K562 (cell line): ENCODE measurements around the gene COX19. TPM values are rescaled to one million over a fixed set of nuclear protein-coding genes. Genes with fewer than 3 reads are reported as not detected.

ENCODE experiments used
- ATAC-seq: fragments of 200-7000 bp; cut with Tn5 transposase; 3 replicates; pipeline ENCODE4 v1.9.1; 2020; ENCODE audit warnings: moderate library complexity
- BruUV-seq: library from RNA; stranded (reverse); fragments of 400-500 nt; replicated peaks from 2 replicates; lab custom pipeline; 2021; lab: Mats Ljungman, UMichigan
- CTCF ChIA-PET: fragments of 300-600 bp; formaldehyde crosslinking; extraction: SDS; loops from one replicate; lab custom pipeline; 2021; ENCODE audit warnings: low intra/inter-chr PET ratio; lab: Yijun Ruan, JAX
- POLR2A ChIA-PET: fragments of 300-600, 350-650 bp; sonication (Branson Sonifier 250); formaldehyde crosslinking; extraction: SDS; loops from one replicate; lab custom pipeline; 2021; ENCODE audit warnings: antibody characterized with exemption, inconsistent platforms; lab: Yijun Ruan, JAX
- DNase-seq, 4 experiments: peaks; one replicate each; pipeline versions ENCODE4 v3.0.0 to v3.0.0-alpha.2; 2011 to 2018; ENCODE audit warnings: low spot score in 3 of 4, mixed read lengths in 3 of 4; ENCODE audit errors: extremely low read depth in 1 of 4
- FAIRE-seq: peaks from 2 replicates; lab custom pipeline; 2011; peaks lifted over from hg19 to GRCh38; lab: Jason Lieb, UNC
- H2AFZ ChIP-seq: 2 replicates; pipeline ENCODE4 v1.6.0; 2011; ENCODE audit warnings: low read depth, low read length, control low read depth, inconsistent platforms
- H3K27ac ChIP-seq: fragments of 200-600 bp; 3 replicates; pipeline ENCODE4 v1.8.0; 2011; ENCODE audit warnings: low read depth, mild to moderate bottlenecking, control low read depth, inconsistent platforms, low read length, moderate library complexity, mixed read lengths; ENCODE audit errors: extremely low read depth
- H3K27me3 ChIP-seq, 2 experiments: fragments of 300-600 bp in 1 of 2; 2 replicates in 1 of 2; 3 replicates in 1 of 2; pipeline versions ENCODE4 v1.6.0 to v1.8.0; 2011; ENCODE audit warnings: inconsistent platforms in 2 of 2, low read length in 2 of 2, mild to moderate bottlenecking in 1 of 2, mixed read lengths in 1 of 2, moderate library complexity in 1 of 2; ENCODE audit not compliant: control insufficient read depth in 2 of 2, insufficient read depth in 2 of 2
- H3K36me3 ChIP-seq: fragments of 300-600 bp; 3 replicates; pipeline ENCODE4 v1.8.0; 2011; ENCODE audit warnings: mild to moderate bottlenecking, low read length, inconsistent platforms; ENCODE audit not compliant: control insufficient read depth, insufficient read depth
- H3K4me1 ChIP-seq, 2 experiments: fragments of 200-600 bp in 1 of 2; replicated peaks in 1 of 2; 2 replicates in 1 of 2; 3 replicates in 1 of 2; pipeline versions ENCODE4 v1.5.1 to v1.8.0; 2011; ENCODE audit warnings: inconsistent platforms in 2 of 2, low read length in 2 of 2, mild to moderate bottlenecking in 1 of 2, mixed read lengths in 1 of 2, moderate library complexity in 1 of 2; ENCODE audit not compliant: control insufficient read depth in 2 of 2, insufficient read depth in 2 of 2
- H3K4me2 ChIP-seq: 2 replicates; pipeline ENCODE4 v1.6.1; 2011; ENCODE audit warnings: low read length, control low read depth, inconsistent platforms, mixed read lengths; ENCODE audit not compliant: insufficient read depth
- H3K4me3 ChIP-seq: fragments of 200-600 bp; sonication (generic), shearing (Covaris generic); 2 replicates; pipeline ENCODE4 v1.5.1; 2016; ENCODE audit warnings: control low read depth, inconsistent platforms
- H3K79me2 ChIP-seq: fragments of 200-600 bp; 3 replicates; pipeline ENCODE4 v1.8.0; 2011; ENCODE audit warnings: low read length, inconsistent platforms; ENCODE audit not compliant: control insufficient read depth, insufficient read depth
- H3K9ac ChIP-seq, 2 experiments: 2 replicates each; pipeline versions ENCODE4 v1.6.0 to v1.6.1; 2011; ENCODE audit warnings: low read depth in 2 of 2, low read length in 2 of 2, control low read depth in 1 of 2, inconsistent platforms in 1 of 2, mild to moderate bottlenecking in 1 of 2, mixed read lengths in 1 of 2; ENCODE audit not compliant: insufficient read depth in 1 of 2
- H3K9me1 ChIP-seq: one replicate; pipeline ENCODE4 v1.6.0; 2011; ENCODE audit warnings: inconsistent platforms, mild to moderate bottlenecking, low read length, moderate library complexity; ENCODE audit not compliant: control insufficient read depth, insufficient read depth
- H3K9me3 ChIP-seq: replicated peaks from 2 replicates; pipeline ENCODE4 v1.5.1; 2011; ENCODE audit warnings: low read depth, low read length, inconsistent platforms; ENCODE audit not compliant: control insufficient read depth, insufficient read depth
- H4K20me1 ChIP-seq: replicated peaks from 2 replicates; pipeline ENCODE4 v1.6.1; 2011; ENCODE audit warnings: low read length, inconsistent platforms, mixed read lengths; ENCODE audit not compliant: control insufficient read depth, insufficient read depth
- ESRRA ChIP-seq: fragments of 450-650 bp; IDR thresholded peaks from 2 replicates; pipeline ENCODE4 v1.6.1; 2014; ENCODE audit warnings: low read depth, mild to moderate bottlenecking, moderate library complexity, borderline replicate concordance
- FOXJ3 ChIP-seq: sonication (generic); formaldehyde crosslinking; IDR thresholded peaks from 2 replicates; pipeline ENCODE4 v1.4.0; 2020; ENCODE audit warnings: mild to moderate bottlenecking, missing genetic modification reagents
- SNIP1 ChIP-seq: fragments of 450-650 bp; IDR thresholded peaks from 2 replicates; pipeline ENCODE4 v1.7.1; 2017; ENCODE audit warnings: low read depth, mild to moderate bottlenecking
- TAL1 ChIP-seq: fragments of 450-650 bp; IDR thresholded peaks from 2 replicates; pipeline ENCODE4 v1.6.1; 2016; ENCODE audit warnings: mild to moderate bottlenecking
- WGBS: fragments of 100-300 bp; shearing (Covaris generic); methylation state at CpG from one replicate; pipeline ENCODE4 v1.1.6; 2016; ENCODE audit warnings: low coverage, mixed read lengths; ENCODE audit not compliant: insufficient coverage; ENCODE audit errors: missing lambda C conversion rate; 5-methylcytosine and 5-hydroxymethylcytosine counted together
- in situ Hi-C: fragments of 300-500 bp; cut with MboI; formaldehyde crosslinking; loops from 4 replicates; pipeline ENCODE4 v1.15.0; 2018; ENCODE audit warnings: inconsistent platforms, mixed read lengths
- intact Hi-C: fragments of 100-400 bp; cut with micrococcal nuclease; formaldehyde crosslinking; loops from 2 replicates; pipeline ENCODE4 v1.14.2; 2022
- polyA plus RNA-seq, 8 experiments: library from polyadenylated mRNA; depleted of rRNA in 4 of 8; stranded (reverse) in 5 of 8; unstranded in 3 of 8; fragments of >200 nt; fragmentation: Nextera tagmentation in 2 of 8; fragmentation: Illumina TruSeq in 1 of 8; extraction: Ambion mirVana in 2 of 8; extraction: Trizol in 1 of 8; gene quantifications; 2 replicates each; pipeline versions ENCODE4 v1.2.1 to v1.2.3, GENCODE V29; 2011 to 2014; ENCODE audit warnings: inconsistent platforms in 1 of 8, missing spikeins in 1 of 8
- total RNA-seq, 7 experiments: library from RNA; depleted of rRNA in 6 of 7; stranded (reverse); fragments of >200 nt in 6 of 7; fragmentation: Illumina TruSeq in 2 of 7; extraction: Trizol in 2 of 7; gene quantifications; 2 replicates each; pipeline versions ENCODE4 v1.2.1 to v1.2.3, GENCODE V29; 2011 to 2021; ENCODE audit warnings: low replicate concordance in 1 of 7
- TF ChIP-seq, protein P1 (sequence below): sonication (generic); formaldehyde crosslinking; IDR thresholded peaks from 2 replicates; pipeline ENCODE4 v1.8.1; 2023; ENCODE audit warnings: mild to moderate bottlenecking, missing genetic modification reagents
- TF ChIP-seq, protein P2 (sequence below): sonication (generic); formaldehyde crosslinking; IDR thresholded peaks from 2 replicates; pipeline ENCODE4 v1.8.0; 2022; ENCODE audit warnings: missing genetic modification reagents, mild to moderate bottlenecking, borderline replicate concordance
- TF ChIP-seq, protein P3 (sequence below), 2 experiments: fragments of 250-450 bp in 1 of 2; fragments of 450-650 bp in 1 of 2; sonication (Bioruptor Pico) in 1 of 2; IDR thresholded peaks; 2 replicates each; pipeline versions ENCODE4 v1.6.1 to v1.8.0; 2016 to 2021; ENCODE audit warnings: mild to moderate bottlenecking in 2 of 2, moderate library complexity in 2 of 2, missing compliant biosample characterization in 1 of 2, missing genetic modification characterization in 1 of 2

COX19 gene
- total and polyA plus RNA-seq, 9 of the 15 experiments (the other 6 are each of a cell fraction or from before 2014, with no cell fraction given): 5.2 to 10.5 (median 7.9) TPM

DNA sequence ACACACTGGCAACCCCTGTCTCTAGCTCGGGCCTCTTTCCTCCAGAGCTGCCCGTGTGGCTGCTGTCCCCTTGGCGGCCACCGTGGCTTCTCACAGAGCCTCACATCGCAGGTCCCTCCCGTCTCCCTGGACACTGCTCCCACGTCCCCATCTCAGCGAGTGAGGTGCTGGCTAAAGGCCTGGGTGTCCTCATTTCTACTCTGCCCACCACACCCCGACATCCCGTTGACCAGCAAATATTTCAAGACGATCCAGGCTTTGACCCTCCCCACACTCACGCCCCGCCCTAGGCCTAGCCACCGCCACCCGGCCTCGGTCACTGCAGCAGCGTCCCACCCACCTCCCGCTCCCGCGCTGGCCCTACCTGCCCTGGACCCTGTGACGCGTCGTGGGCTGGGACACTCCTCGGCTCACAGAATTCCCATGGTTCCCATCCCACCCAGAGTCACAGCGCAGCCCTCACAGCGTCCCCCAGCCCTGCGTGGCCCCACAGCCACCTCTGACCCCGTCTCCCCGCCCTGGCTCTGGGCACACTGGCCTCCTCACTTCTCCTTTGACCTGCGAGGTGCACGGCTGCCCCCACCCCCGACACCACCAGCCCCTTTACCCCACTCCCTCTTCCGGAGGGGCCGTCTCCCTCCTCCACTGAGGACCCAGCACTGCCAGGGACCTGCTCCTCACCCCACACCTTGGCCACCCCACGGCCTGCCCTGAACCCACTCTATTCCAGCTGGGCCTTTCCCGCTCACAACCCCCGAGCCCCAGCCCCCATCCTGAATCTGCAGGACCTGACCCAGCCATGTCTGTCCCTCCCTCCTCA lies 27.7 kb downstream of the COX19 start:
- Histone ChIP-seq H3K27me3 (peaks cover 28 to 53% of the 10 kb centered on the region in 2 experiments), H3K79me2 (no peaks in the 10 kb centered on the region), H3K9me1 (no peaks in the 10 kb centered on the region), H3K27ac (no peak overlapping the region), H3K9me3 (no peaks in the 10 kb centered on the region), H3K4me1 (peaks cover 0 to 32% of the 10 kb centered on the region in 2 experiments; a peak in 2 of 5 replicates), H3K9ac (no peak overlapping the region), H2AFZ (no peak overlapping the region), H3K36me3 (no peaks in the 10 kb centered on the region), H3K4me3 (no peak overlapping the region), H4K20me1 (0 out of 2 replicates have a peak, but pooled peaks cover 7% of the 10 kb centered on the region), H3K4me2 (no peak overlapping the region)
- ATAC-seq: peak; percentile 58
- no TSS peak for BruUV-seq
- in situ Hi-C loops: no loop called here
- ChIA-PET CTCF (no interaction called here), POLR2A (interaction anchor here (1.0 kb wide), 2 partner anchors 17 kb away, joined by 3 to 4 read pairs; no protein-coding TSS in a partner anchor)
- intact Hi-C loops: no loop called here
- WGBS: 12% methylated on average over 26 of the region's 37 CpGs
- DNase-seq: no peak
- TF ChIP-seq, protein P1, sequence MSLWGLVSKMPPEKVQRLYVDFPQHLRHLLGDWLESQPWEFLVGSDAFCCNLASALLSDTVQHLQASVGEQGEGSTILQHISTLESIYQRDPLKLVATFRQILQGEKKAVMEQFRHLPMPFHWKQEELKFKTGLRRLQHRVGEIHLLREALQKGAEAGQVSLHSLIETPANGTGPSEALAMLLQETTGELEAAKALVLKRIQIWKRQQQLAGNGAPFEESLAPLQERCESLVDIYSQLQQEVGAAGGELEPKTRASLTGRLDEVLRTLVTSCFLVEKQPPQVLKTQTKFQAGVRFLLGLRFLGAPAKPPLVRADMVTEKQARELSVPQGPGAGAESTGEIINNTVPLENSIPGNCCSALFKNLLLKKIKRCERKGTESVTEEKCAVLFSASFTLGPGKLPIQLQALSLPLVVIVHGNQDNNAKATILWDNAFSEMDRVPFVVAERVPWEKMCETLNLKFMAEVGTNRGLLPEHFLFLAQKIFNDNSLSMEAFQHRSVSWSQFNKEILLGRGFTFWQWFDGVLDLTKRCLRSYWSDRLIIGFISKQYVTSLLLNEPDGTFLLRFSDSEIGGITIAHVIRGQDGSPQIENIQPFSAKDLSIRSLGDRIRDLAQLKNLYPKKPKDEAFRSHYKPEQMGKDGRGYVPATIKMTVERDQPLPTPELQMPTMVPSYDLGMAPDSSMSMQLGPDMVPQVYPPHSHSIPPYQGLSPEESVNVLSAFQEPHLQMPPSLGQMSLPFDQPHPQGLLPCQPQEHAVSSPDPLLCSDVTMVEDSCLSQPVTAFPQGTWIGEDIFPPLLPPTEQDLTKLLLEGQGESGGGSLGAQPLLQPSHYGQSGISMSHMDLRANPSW (CRISPR knock-in tag): no peak
- TF ChIP-seq ESRRA (no peak), FOXJ3 (CRISPR knock-in tag) (no peak), SNIP1 (no peak), TAL1 (no peak)
- TF ChIP-seq, protein P2, sequence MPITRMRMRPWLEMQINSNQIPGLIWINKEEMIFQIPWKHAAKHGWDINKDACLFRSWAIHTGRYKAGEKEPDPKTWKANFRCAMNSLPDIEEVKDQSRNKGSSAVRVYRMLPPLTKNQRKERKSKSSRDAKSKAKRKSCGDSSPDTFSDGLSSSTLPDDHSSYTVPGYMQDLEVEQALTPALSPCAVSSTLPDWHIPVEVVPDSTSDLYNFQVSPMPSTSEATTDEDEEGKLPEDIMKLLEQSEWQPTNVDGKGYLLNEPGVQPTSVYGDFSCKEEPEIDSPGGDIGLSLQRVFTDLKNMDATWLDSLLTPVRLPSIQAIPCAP (CRISPR knock-in tag): no peak
- TF ChIP-seq, protein P3, sequence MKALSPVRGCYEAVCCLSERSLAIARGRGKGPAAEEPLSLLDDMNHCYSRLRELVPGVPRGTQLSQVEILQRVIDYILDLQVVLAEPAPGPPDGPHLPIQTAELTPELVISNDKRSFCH (CRISPR knock-in tag; IDR thresholded peaks at IDR 0.05): no peak
- TF ChIP-seq, protein P3 (tag; IDR thresholded peaks at IDR 0.05): no peak
- no peak for FAIRE-seq
